Upper lobe of left lung (tissue), 6 donors: Measurements from ENCODE around the gene CEP19. TPM values are rescaled to one million over a fixed set of nuclear protein-coding genes. Genes with fewer than 3 reads are reported as not detected.
A peak's percentile ranks its signal among the peaks of the same experiment; 100 is the strongest.

ENCODE experiments used
- ATAC-seq, 2 donors: fragments of 200-7000 bp; cut with Tn5 transposase; one replicate each; pipeline ENCODE4 v1.9.1; 2022; ENCODE audit warnings: mild to moderate bottlenecking in 2 of 2, moderate library complexity in 2 of 2; ENCODE audit not compliant: low FRiP score in 2 of 2
- DNase-seq, 2 donors: peaks; one replicate each; pipeline ENCODE4 v3.0.0-alpha.2; 2019 to 2020
- H3K27ac ChIP-seq, 4 donors: fragments of 200-600 bp; sonication (generic); one replicate each; pipeline ENCODE4 v1.5.1; 2016 to 2019
- H3K27me3 ChIP-seq, 4 donors: fragments of 200-600 bp; sonication (generic); one replicate each; pipeline ENCODE4 v1.5.1; 2017 to 2019
- H3K36me3 ChIP-seq, 4 donors: fragments of 200-600 bp; sonication (generic); one replicate each; pipeline ENCODE4 v1.5.1; 2016 to 2019
- H3K4me1 ChIP-seq, 4 donors: fragments of 200-600 bp; sonication (generic); one replicate each; pipeline ENCODE4 v1.5.1; 2018 to 2019
- H3K4me3 ChIP-seq, 4 donors: fragments of 200-600 bp; sonication (generic); one replicate each; pipeline ENCODE4 v1.5.1; 2017 to 2019; ENCODE audit warnings: mild to moderate bottlenecking in 2 of 4, moderate library complexity in 1 of 4
- H3K9me3 ChIP-seq, 4 donors: fragments of 200-600 bp; sonication (generic); one replicate each; pipeline ENCODE4 v1.5.1; 2018 to 2019
- CTCF ChIP-seq, 6 experiments: fragments of 450-650 bp in 4 of 6; fragments of 200-600 bp in 2 of 6; sonication (generic) in 2 of 6; IDR thresholded peaks; one replicate each; pipeline ENCODE4 v1.5.1; 2016 to 2019; ENCODE audit warnings: antibody characterized with exemption in 6 of 6
- EP300 ChIP-seq, 4 donors: sonication (generic); formaldehyde crosslinking; IDR thresholded peaks; one replicate each; pipeline ENCODE4 v1.5.1; 2017; ENCODE audit warnings: antibody characterized with exemption in 4 of 4, control low read depth in 2 of 4
- POLR2A ChIP-seq, 4 donors: fragments of 450-650 bp; IDR thresholded peaks; one replicate each; pipeline ENCODE4 v1.5.1; 2016 to 2017; ENCODE audit warnings: antibody characterized with exemption in 4 of 4, mild to moderate bottlenecking in 2 of 4
- POLR2AphosphoS5 ChIP-seq, 2 donors: sonication (generic); formaldehyde crosslinking; IDR thresholded peaks; one replicate each; pipeline ENCODE4 v1.5.1; 2017; ENCODE audit warnings: antibody characterized with exemption in 2 of 2
- WGBS, 2 donors: methylation state at CpG; one replicate each; pipeline ENCODE4 v1.1.5; 2017 to 2018; 5-methylcytosine and 5-hydroxymethylcytosine counted together
- small RNA-seq, 4 donors: library from RNA; depleted of rRNA; stranded (forward); fragments of <200 nt; gene quantifications; one replicate each; pipeline ENCODE3, GENCODE V24; 2016
- total RNA-seq, 6 donors: library from RNA; depleted of rRNA in 4 of 6; stranded (reverse); fragments of >200 nt in 4 of 6; gene quantifications; one replicate each; pipeline versions ENCODE4 v1.1.0 to v1.2.1, GENCODE V29; 2016 to 2021
- donor health status: DM: no; HTN: no; CAD: no; lungs with moderate emphysema.
- donor health status: DM: no; HTN: yes; CAD: no; lungs with severe emphysema.

Gene CEP19
- total RNA-seq, 6 donors from 2014 or later = 1.2 to 9.0 (median 2.6) TPM

- TF ChIP-seq POLR2A (IDR thresholded peaks at IDR 0.05) = no peak
- TF ChIP-seq CTCF (IDR thresholded peaks at IDR 0.05) = no peak
- no peak for TF ChIP-seq EP300 (IDR thresholded peaks at IDR 0.05)
- TF ChIP-seq POLR2AphosphoS5 (IDR thresholded peaks at IDR 0.05) = no peak
- 77 to 86% methylated on average over 3 to 16 of the region's 16 CpGs for WGBS, 2 donors
- H3K27me3 ChIP-seq = no peaks in the 10 kb centered on the region
- peaks cover 0 to 5% (median 0%) of the 10 kb centered on the region in 4 donors for H3K4me1 ChIP-seq
- no peaks in the 10 kb centered on the region for H3K9me3 ChIP-seq
- H3K36me3 ChIP-seq = peaks cover 0 to 57% (median 18%) of the 10 kb centered on the region in 4 donors
- no peak overlapping the region for H3K4me3 ChIP-seq
- ATAC-seq (no peak), DNase-seq (peak in 1 of 2 donors; percentile 63)
- H3K27ac ChIP-seq = no peak overlapping the region
Measured at GRCh38 chr3:196661400-196661799, 50.6 kb downstream of the CEP19 start.

GRCh38 chr3:196660381-196661166, 51.5 kb downstream of the CEP19 start:
- peak in 1 of 2 donors; percentile 71 for DNase-seq
- WGBS, 2 donors = 64 to 89% methylated on average over 12 to 32 of the region's 32 CpGs
- H3K27me3 ChIP-seq = no peaks in the 10 kb centered on the region
- no peak for ATAC-seq
- peaks cover 0 to 5% (median 0%) of the 10 kb centered on the region in 4 donors for H3K4me1 ChIP-seq
- no peaks in the 10 kb centered on the region for H3K9me3 ChIP-seq
- no peak overlapping the region for H3K27ac ChIP-seq
- peaks cover 0 to 65% (median 21%) of the 10 kb centered on the region in 4 donors for H3K36me3 ChIP-seq
- no peak overlapping the region for H3K4me3 ChIP-seq
- TF ChIP-seq POLR2AphosphoS5 (IDR thresholded peaks at IDR 0.05) (no peak), CTCF (IDR thresholded peaks at IDR 0.05) (no peak), EP300 (IDR thresholded peaks at IDR 0.05) (no peak), POLR2A (IDR thresholded peaks at IDR 0.05) (no peak)

GRCh38 chr3:196659901-196660351, 52.1 kb downstream of the CEP19 start:
- H3K4me3 ChIP-seq = no peak overlapping the region
- TF ChIP-seq EP300 (IDR thresholded peaks at IDR 0.05) (no peak), POLR2AphosphoS5 (IDR thresholded peaks at IDR 0.05) (no peak), POLR2A (IDR thresholded peaks at IDR 0.05) (no peak)
- DNase-seq = peak in 1 of 2 donors; percentile 82

More at GRCh38 chr3:196659901-196660351, 52.1 kb downstream of the CEP19 start:
- H3K27ac ChIP-seq = no peak overlapping the region
- ATAC-seq = peak in 1 of 2 donors; percentile 20
- 95 to 98% methylated on average over 18 to 33 of the region's 35 CpGs for WGBS, 2 donors
- no peaks in the 10 kb centered on the region for H3K27me3 ChIP-seq
- H3K36me3 ChIP-seq = peaks cover 0 to 72% (median 24%) of the 10 kb centered on the region in 4 donors
- H3K9me3 ChIP-seq = no peaks in the 10 kb centered on the region
- peaks cover 0 to 5% (median 0%) of the 10 kb centered on the region in 4 donors for H3K4me1 ChIP-seq

Small RNA genes lying within 50 kb of the gene (small RNA-seq; reads per million reads assigned to genes)
- 0 reads per million in 4 donors for gene RNU4-89P
- gene RNU6-646P = 0 reads per million in 4 donors

Other genes starting within 250 kb of the CEP19 start
- 10 to 100 TPM; 22.2 to 33.5 (median 26.6) TPM for gene RNF168, start 208.5 kb downstream of the CEP19 start, total RNA-seq
- not detected for gene SMCO1, start 196.9 kb downstream of the CEP19 start, total RNA-seq
- 10 to 100 TPM in 2 of 6 donors, 1 to 10 TPM in 3, under 1 TPM in 1; 1.00 to 31.4 (median 8.7) TPM for gene WDR53, start 143.7 kb downstream of the CEP19 start, total RNA-seq
- gene FBXO45, start 143.6 kb downstream of the CEP19 start, total RNA-seq = 1 to 10 TPM; 2.2 to 9.6 (median 6.4) TPM
- 10 to 100 TPM in 5 of 6 donors, 1 to 10 TPM in 1; 6.5 to 23.2 (median 16.4) TPM for gene NRROS, start 72.6 kb downstream of the CEP19 start, total RNA-seq
- gene PIGX, start 127 bp upstream of the CEP19 start, total RNA-seq = 10 to 100 TPM in 5 of 6 donors, 1 to 10 TPM in 1; 9.4 to 19.5 (median 17.4) TPM
- gene PAK2, start 27.6 kb upstream of the CEP19 start, total RNA-seq = 10 to 100 TPM; 24.7 to 82.2 (median 60.1) TPM
- 10 to 100 TPM; 25.8 to 67.1 (median 41.5) TPM for gene SENP5, start 155.7 kb upstream of the CEP19 start, total RNA-seq
- 10 to 100 TPM; 15.7 to 51.7 (median 34.6) TPM for gene NCBP2, start 230.3 kb upstream of the CEP19 start, total RNA-seq